ENCODE results near the gene GBA2. TPM values are rescaled to one million over a fixed set of nuclear protein-coding genes. Genes with fewer than 3 reads are reported as not detected.

Gene GBA2
- total RNA-seq, 2 donors from 2014 or later, result 54.2 to 111 TPM

GRCh38 chr9:35696520-35697215 lies 52.4 kb downstream of the GBA2 start:
- TF ChIP-seq CTCF (IDR thresholded peaks at IDR 0.05) (peak; percentile 86 to 93 (median 90)), POLR2A (IDR thresholded peaks at IDR 0.05) (peak in 1 of 3 donors; percentile 22)
- H3K36me3 ChIP-seq (replicated peaks in 1 of 2; ENCODE audit: insufficient read depth in 1 of 2, low read depth in 2 of 2), result peaks cover 26 to 32% of the 10 kb centered on the region in 2 donors
- no peaks in the 10 kb centered on the region for H3K27me3 ChIP-seq
- H3K4me3 ChIP-seq, result no peak overlapping the region
- intact Hi-C loops (cut with DNase I), result loop anchor here (5.0 kb wide), 1 partner anchor 34 kb away; no protein-coding TSS in a partner anchor
- ATAC-seq (peak; percentile 78), DNase-seq (peak; percentile 75 to 80 (median 78))
- H3K9me3 ChIP-seq, result no peaks in the 10 kb centered on the region
- H3K4me1 ChIP-seq, result peaks cover 28% of the 10 kb centered on the region
- WGBS, 2 donors, result 22 to 24% methylated on average over 9 of the region's 9 CpGs
- peak overlapping the region; percentile 23 to 73 (median 54) for H3K27ac ChIP-seq

DNA sequence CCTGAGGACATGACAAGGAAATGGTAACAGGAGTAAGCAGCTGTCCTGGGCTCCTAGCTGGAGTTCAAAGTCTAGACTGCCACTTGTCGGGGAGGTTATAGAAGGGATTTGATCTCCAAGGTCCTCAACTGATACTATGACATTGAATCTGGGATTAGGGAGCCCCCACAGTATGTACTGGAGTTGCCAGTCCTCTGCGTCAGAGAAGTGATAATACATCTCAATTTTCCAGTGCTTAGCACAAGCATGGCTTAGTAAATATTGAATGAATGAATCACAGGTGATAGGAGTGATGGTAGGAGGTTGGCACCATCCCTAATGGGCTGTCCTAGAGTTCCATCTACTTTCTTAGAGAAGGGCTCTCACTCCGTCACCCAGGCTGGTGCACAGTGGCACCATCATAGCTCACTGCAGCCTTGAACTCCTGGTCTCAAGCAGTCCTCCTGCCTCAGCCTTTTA lies 53.1 kb downstream of the GBA2 start:
- DNase-seq (peak; percentile 38 to 89 (median 65)), ATAC-seq (peak; percentile 72)
- Histone ChIP-seq H3K27me3 (no peaks in the 10 kb centered on the region), H3K4me3 (no peak overlapping the region), H3K4me1 (peaks cover 32% of the 10 kb centered on the region), H3K9me3 (no peaks in the 10 kb centered on the region), H3K27ac (peak overlapping the region; percentile 23 to 73 (median 54)), H3K36me3 (replicated peaks in 1 of 2; ENCODE audit: insufficient read depth in 1 of 2, low read depth in 2 of 2) (peaks cover 25 to 30% of the 10 kb centered on the region in 2 donors)
- TF ChIP-seq CTCF (IDR thresholded peaks at IDR 0.05) (no peak), POLR2A (IDR thresholded peaks at IDR 0.05) (peak in 1 of 3 donors; percentile 58)
- intact Hi-C loops (cut with DNase I), result loop anchor here (5.0 kb wide), 1 partner anchor 34 kb away; no protein-coding TSS in a partner anchor
- WGBS, 2 donors, result 31 to 37% methylated on average over 3 of the region's 3 CpGs

DNA sequence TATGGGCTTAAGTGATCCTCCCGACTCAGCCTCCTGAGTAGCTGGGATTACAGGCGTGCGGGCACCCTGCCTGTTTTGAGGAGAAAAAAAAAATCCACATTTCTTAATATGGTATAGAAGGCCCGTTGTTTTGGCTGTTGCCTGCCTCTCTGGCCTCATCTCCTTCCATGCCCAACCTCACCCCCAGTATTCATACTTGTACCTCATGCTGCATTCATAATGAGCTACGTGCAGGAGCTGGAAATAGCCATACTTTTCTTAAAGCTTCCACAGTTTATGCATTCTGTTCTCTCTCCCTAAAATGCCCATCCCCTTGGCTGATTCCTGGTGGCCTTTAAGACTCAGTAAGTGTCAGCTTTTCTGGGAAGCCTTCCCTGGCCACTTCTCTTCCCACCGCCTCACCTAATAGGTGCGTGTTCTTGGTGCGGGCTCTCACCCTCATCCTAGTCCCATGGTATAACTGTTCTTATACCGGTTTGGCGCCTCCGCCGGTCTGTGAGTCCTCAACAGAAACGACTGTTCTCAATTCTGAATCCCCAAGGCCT lies 57.2 kb downstream of the GBA2 start:
- intact Hi-C loops (cut with DNase I), result no loop called here
- ATAC-seq (no peak), DNase-seq (no peak)
- H3K27ac ChIP-seq, result peak overlapping the region in 2 of 4 donors; percentile 82 to 90
- no peaks in the 10 kb centered on the region for H3K36me3 ChIP-seq (replicated peaks in 1 of 2; ENCODE audit: insufficient read depth in 1 of 2, low read depth in 2 of 2)
- no peaks in the 10 kb centered on the region for H3K27me3 ChIP-seq
- 88% methylated on average over 13 of the region's 13 CpGs for WGBS, 2 donors
- no peaks in the 10 kb centered on the region for H3K9me3 ChIP-seq
- H3K4me3 ChIP-seq, result no peak overlapping the region
- H3K4me1 ChIP-seq, result peaks cover 32% of the 10 kb centered on the region
- TF ChIP-seq POLR2A (IDR thresholded peaks at IDR 0.05), result no peak
- TF ChIP-seq CTCF (IDR thresholded peaks at IDR 0.05), result no peak

DNA sequence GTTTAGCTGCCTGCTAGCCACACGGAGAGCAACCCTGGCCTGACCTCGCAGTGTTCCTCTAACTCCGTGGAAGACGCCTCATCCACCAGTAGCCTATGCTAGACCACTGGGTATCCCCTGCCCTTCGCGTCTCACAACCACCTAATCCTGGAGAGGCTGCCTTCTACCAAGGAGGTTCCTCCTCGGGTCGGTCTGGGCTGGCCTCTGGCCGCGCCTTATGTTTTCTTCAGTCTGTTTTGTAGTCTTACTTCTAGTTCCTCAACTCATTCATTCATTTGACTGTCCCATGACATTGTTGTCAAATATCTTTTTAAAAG lies 57.7 kb downstream of the GBA2 start:
- Histone ChIP-seq H3K4me3 (peak overlapping the region in 1 of 2 donors; percentile 86), H3K36me3 (replicated peaks in 1 of 2; ENCODE audit: insufficient read depth in 1 of 2, low read depth in 2 of 2) (no peaks in the 10 kb centered on the region), H3K27me3 (no peaks in the 10 kb centered on the region), H3K9me3 (no peaks in the 10 kb centered on the region), H3K4me1 (peaks cover 27% of the 10 kb centered on the region), H3K27ac (peak overlapping the region; percentile 69 to 90 (median 82))
- intact Hi-C loops (cut with DNase I), result no loop called here
- no peak for ATAC-seq
- no peak for TF ChIP-seq POLR2A (IDR thresholded peaks at IDR 0.05)
- no peak for TF ChIP-seq CTCF (IDR thresholded peaks at IDR 0.05)
- 26 to 36% methylated on average over 9 to 10 of the region's 10 CpGs for WGBS, 2 donors
- DNase-seq, result no peak
